Ectodermal cell (in vitro differentiated cells): ENCODE measurements around the gene ABHD11.

Source experiments
- H3K27ac ChIP-seq: 2 replicates; pipeline ENCODE4 v1.7.0; 2013; ENCODE audit warnings: mild to moderate bottlenecking, low read depth, low read length; ENCODE audit not compliant: insufficient read depth, poor library complexity, severe bottlenecking
- H3K27me3 ChIP-seq: 2 replicates; pipeline ENCODE4 v1.7.0; 2013; ENCODE audit warnings: mild to moderate bottlenecking, low read length; ENCODE audit not compliant: insufficient read depth, control insufficient read depth, poor library complexity, severe bottlenecking
- H3K36me3 ChIP-seq: one replicate; pipeline ENCODE4 v1.7.0; 2013; ENCODE audit warnings: low read length; ENCODE audit not compliant: control insufficient read depth, insufficient read depth
- H3K4me1 ChIP-seq: one replicate; pipeline ENCODE4 v1.7.0; 2013; ENCODE audit warnings: low read length; ENCODE audit not compliant: control insufficient read depth, insufficient read depth
- H3K4me3 ChIP-seq: 2 replicates; pipeline ENCODE4 v1.7.0; 2013; ENCODE audit warnings: low read depth, low read length, control low read depth; ENCODE audit not compliant: insufficient read depth
- H3K9me3 ChIP-seq: 2 replicates; pipeline ENCODE4 v1.7.0; 2013; ENCODE audit warnings: mild to moderate bottlenecking, low read length, moderate library complexity; ENCODE audit not compliant: control insufficient read depth
- WGBS, 2 experiments: methylation state at CpG; one replicate each; pipeline ENCODE4 v1.1.7; 2013; ENCODE audit warnings: missing lambda C conversion rate in 2 of 2; 5-methylcytosine and 5-hydroxymethylcytosine counted together

The ABHD11 gene

GRCh38 chr7:73742753-73743641 lies 4.4 kb upstream of the ABHD11 start:
- peak overlapping the region; percentile 1 for H3K4me3 ChIP-seq
- peak overlapping the region; percentile 87 for H3K27ac ChIP-seq
- H3K36me3 ChIP-seq = no peaks in the 10 kb centered on the region
- H3K9me3 ChIP-seq = no peaks in the 10 kb centered on the region
- H3K27me3 ChIP-seq = no peaks in the 10 kb centered on the region
- peaks cover 25% of the 10 kb centered on the region for H3K4me1 ChIP-seq
- 8% methylated on average over 35 of the region's 35 CpGs for WGBS, 2 experiments

GRCh38 chr7:73742338-73742752 lies 3.7 kb upstream of the ABHD11 start:
- peaks cover 31% of the 10 kb centered on the region for H3K4me1 ChIP-seq
- H3K4me3 ChIP-seq = peak overlapping the region; percentile 1
- WGBS, 2 experiments = 39 to 41% methylated on average over 7 of the region's 7 CpGs
- no peaks in the 10 kb centered on the region for H3K9me3 ChIP-seq
- H3K27ac ChIP-seq = peak overlapping the region; percentile 87
- no peaks in the 10 kb centered on the region for H3K27me3 ChIP-seq
- H3K36me3 ChIP-seq = no peaks in the 10 kb centered on the region

DNA sequence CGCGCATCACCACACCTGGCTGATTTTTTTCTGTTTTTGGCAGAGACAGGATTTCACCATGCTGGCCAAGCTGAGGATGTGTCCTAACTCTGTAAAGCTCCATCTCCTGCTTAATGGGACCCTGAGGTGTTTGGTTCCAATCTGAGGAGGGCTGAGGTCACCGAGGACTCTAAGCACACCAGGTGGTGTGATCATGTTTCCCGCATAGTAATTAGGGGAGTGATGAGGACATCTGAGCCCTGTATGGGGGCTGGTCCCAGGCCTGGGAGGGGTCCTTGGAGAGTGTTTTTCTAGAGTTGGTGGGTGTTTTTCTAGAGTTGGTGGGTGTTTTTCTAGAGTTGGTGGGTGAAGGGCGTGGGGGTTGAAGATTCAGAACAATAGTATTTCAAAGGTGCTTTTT lies 3.0 kb upstream of the ABHD11 start:
- Histone ChIP-seq H3K27ac (no peak overlapping the region), H3K4me1 (peaks cover 31% of the 10 kb centered on the region), H3K4me3 (no peak overlapping the region), H3K27me3 (no peaks in the 10 kb centered on the region), H3K36me3 (no peaks in the 10 kb centered on the region), H3K9me3 (no peaks in the 10 kb centered on the region)
- 46 to 60% methylated on average over 5 of the region's 5 CpGs for WGBS, 2 experiments

DNA sequence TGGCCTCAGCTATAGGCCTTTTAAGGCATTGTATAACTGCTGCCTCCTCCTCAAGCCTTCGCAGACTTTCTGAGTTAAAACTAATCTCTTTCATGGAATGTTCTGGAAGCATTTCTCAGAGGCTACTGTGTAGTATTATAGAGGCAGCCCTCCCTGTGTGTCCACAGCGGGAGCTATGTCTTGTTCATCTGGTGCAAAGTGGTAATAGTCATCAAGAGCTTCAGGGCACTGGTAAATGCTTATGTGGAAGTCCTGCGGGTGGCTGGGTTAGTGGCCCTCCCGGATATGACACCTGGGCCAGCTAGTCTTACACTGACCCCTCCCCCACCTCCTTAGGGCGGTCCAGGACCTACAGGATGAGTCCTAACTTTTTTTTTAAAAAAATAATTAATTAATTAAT lies 2.2 kb upstream of the ABHD11 start:
- no peaks in the 10 kb centered on the region for H3K36me3 ChIP-seq
- H3K27me3 ChIP-seq = no peaks in the 10 kb centered on the region
- no peaks in the 10 kb centered on the region for H3K9me3 ChIP-seq
- 78 to 81% methylated on average over 4 of the region's 5 CpGs for WGBS, 2 experiments
- H3K4me1 ChIP-seq = peaks cover 31% of the 10 kb centered on the region
- no peak overlapping the region for H3K27ac ChIP-seq
- no peak overlapping the region for H3K4me3 ChIP-seq

DNA sequence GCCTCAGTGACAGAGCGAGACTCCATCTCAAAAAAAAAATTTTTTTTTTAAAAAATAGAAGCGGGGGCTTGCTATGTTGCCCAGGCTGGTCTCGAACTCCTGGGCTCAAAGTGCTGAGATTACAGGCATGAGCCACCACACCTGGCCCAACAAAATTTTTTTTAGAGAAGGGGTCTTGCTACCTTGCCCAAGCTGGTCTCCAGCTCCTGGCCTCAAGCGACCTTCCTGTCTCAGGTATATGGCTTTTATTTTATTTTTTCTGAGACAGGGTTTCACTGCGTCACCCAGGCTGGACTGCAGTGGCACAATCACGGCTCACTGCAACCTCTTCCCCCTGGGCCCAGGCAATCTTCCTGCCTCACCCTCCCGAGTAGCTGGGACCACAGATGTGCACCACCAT lies 1.6 kb upstream of the ABHD11 start:
- Histone ChIP-seq H3K36me3 (no peaks in the 10 kb centered on the region), H3K27ac (no peak overlapping the region), H3K27me3 (no peaks in the 10 kb centered on the region), H3K4me3 (no peak overlapping the region), H3K4me1 (peaks cover 31% of the 10 kb centered on the region), H3K9me3 (no peaks in the 10 kb centered on the region)
- 92 to 94% methylated on average over 7 of the region's 7 CpGs for WGBS, 2 experiments

DNA sequence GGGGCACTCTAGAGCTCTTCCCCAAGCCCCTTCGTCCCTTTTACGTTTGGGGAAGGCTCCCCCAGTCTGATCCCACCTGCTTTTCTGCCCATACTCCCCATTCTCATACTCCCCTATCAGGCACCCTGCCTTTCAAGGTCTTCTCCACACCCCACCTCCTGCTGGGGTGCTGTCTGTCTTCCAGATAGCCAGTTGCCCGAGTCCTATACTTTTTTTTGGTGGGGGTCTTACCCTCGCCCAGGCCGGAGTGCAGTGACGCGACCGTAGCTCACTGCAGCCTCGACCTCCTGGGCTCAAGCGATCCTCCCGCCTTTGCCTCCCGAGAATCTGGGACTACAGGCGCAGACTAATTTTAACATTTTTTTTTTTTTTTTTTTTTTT lies 775 bp upstream of the ABHD11 start:
- Histone ChIP-seq H3K36me3 (no peaks in the 10 kb centered on the region), H3K4me3 (peak overlapping the region; percentile 80), H3K9me3 (no peaks in the 10 kb centered on the region), H3K4me1 (peaks cover 31% of the 10 kb centered on the region), H3K27me3 (no peaks in the 10 kb centered on the region), H3K27ac (peak overlapping the region; percentile 92)
- WGBS, 2 experiments = 54 to 59% methylated on average over 11 to 12 of the region's 13 CpGs

GRCh38 chr7:73738220-73738611 lies 386 bp downstream of the ABHD11 start:
- Histone ChIP-seq H3K27ac (peak overlapping the region; percentile 3), H3K4me3 (peak overlapping the region; percentile 80), H3K36me3 (no peaks in the 10 kb centered on the region), H3K27me3 (no peaks in the 10 kb centered on the region), H3K4me1 (peaks cover 23% of the 10 kb centered on the region), H3K9me3 (no peaks in the 10 kb centered on the region)
- 2% methylated on average over 23 to 24 of the region's 24 CpGs for WGBS, 2 experiments

- H3K4me3 ChIP-seq = peak overlapping the region; percentile 80
- H3K9me3 ChIP-seq = no peaks in the 10 kb centered on the region
- 77 to 82% methylated on average over 17 of the region's 17 CpGs for WGBS, 2 experiments
- peaks cover 19% of the 10 kb centered on the region for H3K4me1 ChIP-seq
- H3K27me3 ChIP-seq = no peaks in the 10 kb centered on the region
- no peak overlapping the region for H3K27ac ChIP-seq
- H3K36me3 ChIP-seq = no peaks in the 10 kb centered on the region
These were observed 947 bp downstream of the ABHD11 start for GRCh38 chr7:73737491-73738219.

DNA sequence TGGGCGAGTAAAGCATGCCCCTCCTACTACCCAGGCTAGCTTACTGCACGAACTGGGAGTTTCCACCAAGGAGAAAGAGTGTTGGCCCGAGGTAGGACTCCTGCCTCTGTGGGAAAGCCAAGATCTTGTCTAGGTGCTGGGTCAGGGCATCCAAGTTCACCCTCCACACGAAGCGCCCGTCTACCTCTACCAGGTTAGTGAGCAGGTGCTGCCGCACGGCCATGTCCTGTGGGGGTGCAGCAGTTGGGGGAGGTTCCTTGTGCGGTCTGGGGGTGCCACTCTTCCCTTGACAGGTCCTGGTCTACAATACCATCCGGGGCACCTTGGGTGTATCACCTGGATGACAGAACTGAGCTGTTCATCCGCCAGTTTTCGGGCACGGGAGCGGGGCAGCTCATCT lies 1.7 kb downstream of the ABHD11 start:
- H3K36me3 ChIP-seq = no peaks in the 10 kb centered on the region
- H3K4me1 ChIP-seq = peaks cover 12% of the 10 kb centered on the region

DNA sequence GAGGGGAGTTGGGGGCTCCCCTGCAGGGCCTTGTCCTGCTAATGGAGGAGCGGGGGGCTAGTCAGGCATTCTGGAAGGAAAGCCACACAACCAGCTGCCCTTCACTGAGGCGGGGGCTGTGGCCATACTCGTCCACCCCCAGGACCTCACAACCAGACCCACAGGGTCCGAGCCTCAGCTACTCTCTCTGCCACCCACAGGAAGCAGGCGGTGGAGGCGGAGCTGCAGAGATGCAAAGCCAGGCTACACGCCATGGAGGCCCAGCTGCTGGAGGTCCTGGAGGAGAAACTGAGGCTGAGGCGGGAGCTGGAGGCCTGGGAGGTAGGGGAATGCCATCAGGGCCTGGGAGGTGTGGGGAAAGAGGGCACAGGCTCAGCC lies 3.1 kb downstream of the ABHD11 start:
- Histone ChIP-seq H3K27me3 (no peaks in the 10 kb centered on the region), H3K4me1 (peaks cover 7% of the 10 kb centered on the region), H3K36me3 (no peaks in the 10 kb centered on the region), H3K27ac (no peak overlapping the region), H3K9me3 (no peaks in the 10 kb centered on the region), H3K4me3 (no peak overlapping the region)
- WGBS, 2 experiments = 93% methylated on average over 8 of the region's 8 CpGs

More for the DNA sequence above, 1.7 kb downstream of the ABHD11 start:
- WGBS, 2 experiments = 92 to 96% methylated on average over 14 of the region's 14 CpGs
- H3K27ac ChIP-seq = no peak overlapping the region
- H3K27me3 ChIP-seq = no peaks in the 10 kb centered on the region
- H3K9me3 ChIP-seq = no peaks in the 10 kb centered on the region
- H3K4me3 ChIP-seq = no peak overlapping the region
